SIG-M5 (cell line): ENCODE results near the gene VIPR2.
"Not testable (repeated sequence)": the region's sequence is repeated elsewhere in the genome, so short reads cannot be mapped to it uniquely, and the experiment has no call there.

Experiments used
- DNase-seq: peaks from one replicate; lab custom pipeline; 2025; lab: John Stamatoyannopoulos, UW

VIPR2 gene

GRCh38 chr7:158988302-158988862, 156.3 kb downstream of the VIPR2 start:
- no peak for DNase-seq

DNA sequence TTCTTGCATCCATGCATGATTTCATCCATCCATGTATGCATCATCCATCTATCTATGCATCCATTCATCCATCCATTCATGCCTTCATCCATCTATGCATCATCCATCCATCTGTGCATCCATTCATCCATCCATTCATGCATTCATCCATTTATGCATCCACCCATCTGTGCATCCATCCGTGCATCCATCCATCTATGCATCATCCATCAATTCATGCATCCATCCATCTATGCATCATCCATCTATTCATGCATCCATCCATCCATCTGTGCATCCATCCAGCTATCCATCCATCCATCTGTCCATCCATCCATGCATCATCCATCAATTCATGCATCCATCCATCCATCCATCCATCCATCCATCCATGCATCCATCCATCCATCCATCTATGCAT, 157.0 kb downstream of the VIPR2 start:
- DNase-seq = no peak

DNA sequence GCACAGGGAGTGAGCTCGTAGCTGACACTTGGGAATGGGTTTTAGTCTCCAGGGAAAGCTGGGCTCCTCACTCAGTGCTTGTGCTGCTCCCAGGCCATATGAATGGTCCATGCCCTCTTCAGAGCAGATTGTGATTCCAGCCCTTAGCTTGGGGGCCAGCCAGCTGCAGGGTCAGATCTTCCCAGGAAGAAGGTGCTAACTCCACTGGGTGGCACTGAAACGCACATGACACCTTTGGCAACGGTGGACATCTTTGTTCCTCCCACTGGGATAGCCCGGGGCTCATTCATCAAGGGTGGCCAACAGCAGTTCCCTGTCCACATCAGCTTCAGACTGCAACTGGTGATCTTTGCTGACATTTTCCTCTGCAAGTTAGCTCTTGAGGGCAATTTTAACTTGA, 159.1 kb downstream of the VIPR2 start:
- DNase-seq = no peak

DNA sequence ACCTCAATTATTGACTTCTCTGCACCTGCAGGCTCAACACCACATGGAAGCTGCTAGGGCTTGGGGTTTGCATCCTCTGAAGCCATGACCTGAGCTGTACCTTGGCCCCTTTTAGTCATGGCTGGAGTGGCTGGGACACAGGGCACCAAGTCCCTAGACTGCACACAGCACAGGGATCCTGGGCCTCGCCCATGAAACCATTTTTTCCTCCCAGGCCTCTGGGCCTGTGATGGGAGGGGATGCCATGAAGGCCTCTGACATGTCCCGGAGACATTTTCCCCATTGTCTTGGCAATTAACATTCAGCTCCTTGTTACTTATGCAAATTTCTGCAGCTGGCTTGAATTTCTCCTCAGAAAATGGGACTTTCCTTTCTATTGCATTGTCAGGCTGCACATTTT, 160.7 kb downstream of the VIPR2 start:
- DNase-seq = not testable (repeated sequence)

- DNase-seq = not testable (repeated sequence)
These were observed 162.6 kb downstream of the VIPR2 start for GRCh38 chr7:158982080-158982479.

- DNase-seq = no peak
These were observed 164.9 kb downstream of the VIPR2 start for GRCh38 chr7:158979635-158980351.

DNA sequence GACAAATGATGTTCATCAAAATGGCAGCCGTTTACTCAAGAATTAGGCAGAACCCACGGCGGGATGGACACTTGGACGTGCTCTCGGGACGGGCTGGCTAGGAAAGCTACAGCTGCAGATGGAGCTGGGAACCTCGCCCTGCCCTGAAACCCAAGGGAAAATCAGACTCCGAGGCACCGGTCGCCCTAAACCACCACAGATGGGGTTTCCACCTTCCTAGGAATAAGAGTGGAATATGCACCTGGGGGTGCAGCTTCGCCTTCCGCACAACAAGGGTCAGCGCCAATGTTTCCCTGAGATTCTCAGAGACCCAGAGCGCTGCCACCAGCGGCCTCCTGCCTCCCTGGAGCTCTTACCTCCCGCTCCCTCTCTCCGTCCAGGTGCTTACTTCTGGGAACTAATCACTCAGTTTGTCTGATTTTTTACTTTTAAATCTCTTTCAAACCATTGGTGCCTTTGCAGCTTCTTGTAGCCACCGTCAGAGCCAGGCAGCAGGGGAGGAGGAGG, 165.6 kb downstream of the VIPR2 start:
- no peak for DNase-seq
